T-helper 2 cell (primary cell): Measurements from ENCODE around the gene PVALEF.

Experiments used
- DNase-seq, 5 experiments: peaks; one replicate each; pipeline versions ENCODE4 v3.0.0 to v3.0.0-alpha.2; 2012 to 2022

The PVALEF gene

DNA sequence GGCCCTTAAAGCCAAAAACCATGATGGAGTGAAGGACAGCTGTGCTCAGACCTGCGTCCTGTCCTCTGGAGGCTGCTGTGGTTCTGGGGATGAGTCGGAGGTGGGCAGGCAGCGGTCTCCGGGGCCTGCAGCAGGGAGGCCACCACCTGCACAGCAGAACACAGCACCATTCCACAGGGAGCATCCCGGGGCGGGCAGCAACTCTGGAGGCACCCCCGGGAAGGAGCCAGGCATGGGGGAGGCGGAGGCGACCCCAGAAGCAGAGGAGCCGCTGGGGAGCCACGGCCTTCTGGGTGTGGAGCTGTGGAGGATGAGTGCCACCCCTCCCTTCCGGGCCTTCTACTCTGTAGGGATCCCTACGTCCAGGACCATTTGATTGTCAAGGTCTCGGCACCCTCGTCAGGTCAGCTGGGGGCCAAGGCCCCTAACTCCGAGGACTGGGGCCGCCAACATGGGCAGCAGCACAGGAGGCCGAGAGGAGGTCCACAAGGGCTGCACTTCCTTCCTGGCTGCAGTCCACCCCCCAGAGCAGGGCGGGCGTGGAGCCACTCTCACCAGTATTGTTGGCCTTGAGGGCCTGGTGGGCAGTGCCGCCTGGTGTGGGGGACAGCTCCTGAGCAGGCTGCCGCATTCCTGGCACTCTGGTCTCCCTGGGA lies 33.6 kb downstream of the PVALEF start:
- DNase-seq, result no peak

DNA sequence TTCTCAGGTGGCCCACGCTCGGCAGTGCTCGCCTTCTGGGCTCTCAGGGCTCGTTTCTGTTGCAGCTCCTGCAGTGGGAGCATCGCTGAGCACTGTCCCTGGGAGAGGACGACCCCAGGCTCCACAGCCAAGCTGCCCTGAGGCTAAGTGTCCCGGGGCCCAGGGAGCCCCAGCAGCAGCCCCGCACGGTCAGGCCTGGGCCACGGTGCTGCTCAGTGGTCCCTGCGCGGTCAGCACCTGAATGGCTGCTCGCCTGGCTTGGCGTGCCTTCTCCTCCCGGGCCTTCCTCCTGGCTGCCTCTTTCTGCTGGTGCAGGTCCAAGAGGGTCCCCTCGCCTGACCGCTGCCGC lies 34.1 kb downstream of the PVALEF start:
- no peak for DNase-seq

DNA sequence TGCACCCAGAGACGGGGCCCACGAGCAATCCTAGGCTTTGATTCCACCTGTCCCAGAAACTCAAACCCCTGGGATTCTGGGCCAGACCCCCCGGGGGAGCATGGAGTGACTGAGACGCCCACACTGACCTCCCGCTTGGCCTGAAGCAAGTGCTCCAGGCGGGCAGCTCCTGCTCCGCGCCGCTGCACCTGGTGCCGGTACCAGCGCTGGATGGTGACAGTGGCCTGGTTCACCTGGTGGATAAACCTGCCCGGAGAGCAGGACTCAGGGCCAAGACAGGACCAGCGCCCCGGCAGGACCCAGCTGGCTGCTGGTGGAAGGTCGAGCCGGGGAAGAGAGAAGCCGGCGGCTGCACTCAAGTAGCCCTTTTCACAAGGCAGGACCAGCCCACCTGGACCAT lies 34.9 kb downstream of the PVALEF start:
- DNase-seq, result no peak

DNA sequence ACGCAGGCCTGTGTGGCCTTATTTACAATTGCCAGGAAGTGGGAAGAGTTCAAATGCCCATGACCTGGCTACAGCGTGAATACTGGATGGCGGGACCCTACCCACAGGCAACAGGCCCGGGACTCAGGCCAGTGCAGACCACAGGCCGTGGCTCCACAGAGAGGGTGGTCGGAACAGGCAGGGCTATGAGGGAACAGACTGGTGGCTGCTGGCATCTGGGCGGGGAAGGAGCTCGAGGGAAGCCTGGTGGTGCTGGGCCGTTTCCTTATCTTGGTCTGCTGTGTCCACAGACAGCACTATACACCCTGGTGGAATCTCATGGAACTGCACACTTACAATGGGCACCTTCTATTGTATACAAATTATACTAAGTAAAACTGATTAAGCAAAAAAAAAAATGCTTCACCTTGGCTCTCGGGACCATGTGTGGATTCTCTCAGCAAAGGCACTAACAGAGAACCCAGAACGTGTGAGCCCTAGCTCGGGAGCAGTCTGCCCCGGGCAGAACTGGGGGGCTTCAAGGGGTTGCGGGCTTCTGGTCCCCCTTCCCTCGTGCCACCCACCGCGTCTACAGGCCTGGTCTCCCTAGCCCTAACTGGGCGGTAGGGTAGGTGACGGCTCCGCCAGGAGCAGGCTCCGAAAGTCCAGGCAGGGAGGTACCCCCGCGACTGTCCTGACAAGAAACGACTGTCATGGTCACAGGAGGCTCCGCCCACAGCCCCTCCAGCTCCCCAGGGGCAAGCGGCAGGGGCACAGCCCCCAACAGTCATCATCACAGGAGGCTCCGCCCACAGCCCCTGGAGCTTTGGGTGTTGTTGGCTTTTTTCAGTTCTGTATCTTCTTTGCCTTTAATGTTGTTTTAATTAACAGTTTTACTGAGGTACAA lies 35.6 kb downstream of the PVALEF start:
- peak in 1 of 5 experiments; percentile 44 for DNase-seq

DNA sequence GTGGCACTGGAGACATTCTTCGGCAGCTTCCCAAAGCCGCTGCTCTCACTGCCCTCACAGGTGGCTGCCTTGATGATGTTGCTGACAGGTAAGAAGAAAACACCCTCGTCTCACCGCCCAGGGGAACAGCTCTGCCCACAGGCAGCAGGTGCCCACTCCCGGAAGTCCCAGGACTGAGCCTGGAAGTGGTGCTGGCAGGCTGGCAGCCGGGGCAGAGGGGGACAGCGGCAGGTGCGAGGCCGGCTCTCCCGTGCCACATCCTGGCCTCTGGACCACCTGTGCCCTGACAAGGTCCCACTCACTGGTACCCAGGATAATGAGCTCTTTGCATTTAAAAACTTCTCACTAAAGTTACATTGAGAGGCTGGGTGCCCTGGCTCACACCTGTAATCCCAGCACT lies 37.0 kb downstream of the PVALEF start:
- no peak for DNase-seq

DNA sequence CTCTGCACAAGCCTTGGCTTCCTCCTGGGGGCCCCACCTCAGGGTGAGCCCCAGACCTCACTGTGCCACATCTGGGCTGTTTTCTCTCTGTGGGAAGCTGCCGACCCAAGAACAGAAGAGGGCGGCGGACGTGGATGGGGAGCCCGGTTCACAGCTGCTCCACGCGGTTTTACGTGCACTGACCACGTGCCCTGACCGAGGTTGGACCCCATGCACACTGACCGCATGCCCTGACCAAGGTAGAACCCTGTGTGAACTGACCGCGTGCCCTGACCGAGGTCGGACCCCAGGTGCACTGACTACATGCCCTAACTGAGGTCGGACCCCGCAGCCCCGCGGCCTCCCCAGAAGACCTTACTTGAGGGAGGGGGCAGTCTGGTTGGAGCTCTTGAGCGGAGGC lies 37.8 kb downstream of the PVALEF start:
- DNase-seq, result no peak

DNA sequence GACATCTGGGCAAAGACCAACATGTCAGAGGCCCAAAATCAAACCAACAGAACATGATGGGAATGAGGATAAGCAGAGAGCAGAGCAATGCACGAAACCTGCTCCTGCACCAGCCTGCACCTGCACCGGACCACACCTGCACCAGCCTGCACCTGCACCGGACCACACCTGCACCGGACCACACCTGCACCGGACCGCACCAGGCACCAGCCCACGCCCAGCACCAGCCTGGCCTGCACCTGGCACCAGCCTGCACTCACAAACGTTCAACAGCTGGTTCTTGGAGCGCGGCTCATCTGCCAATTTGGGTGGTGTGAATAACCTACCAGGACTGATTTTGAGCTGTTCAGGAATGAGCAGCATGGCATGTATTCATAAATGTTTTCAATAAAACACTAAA lies 39.3 kb downstream of the PVALEF start:
- DNase-seq, result no peak

DNA sequence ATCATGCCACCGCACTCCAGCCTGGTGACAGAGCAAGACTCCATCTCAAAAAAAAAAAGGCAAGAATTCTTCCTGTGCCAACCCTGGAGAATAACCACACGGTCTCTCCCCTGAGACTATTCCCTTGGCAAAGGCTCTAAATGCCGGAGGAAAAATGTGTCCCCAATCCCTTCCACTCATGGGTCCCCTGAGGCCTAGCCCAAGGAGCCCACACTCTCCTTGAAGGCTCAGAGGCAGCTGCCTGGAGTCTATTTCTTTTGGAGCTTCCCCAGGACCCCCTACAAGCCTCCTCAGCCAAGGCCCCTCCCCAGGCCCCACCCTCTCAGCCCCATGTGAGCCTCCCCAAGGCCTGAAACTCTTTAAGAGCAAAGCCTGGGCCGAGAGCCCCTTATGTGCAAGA lies 40.9 kb downstream of the PVALEF start:
- DNase-seq, result no peak

DNA sequence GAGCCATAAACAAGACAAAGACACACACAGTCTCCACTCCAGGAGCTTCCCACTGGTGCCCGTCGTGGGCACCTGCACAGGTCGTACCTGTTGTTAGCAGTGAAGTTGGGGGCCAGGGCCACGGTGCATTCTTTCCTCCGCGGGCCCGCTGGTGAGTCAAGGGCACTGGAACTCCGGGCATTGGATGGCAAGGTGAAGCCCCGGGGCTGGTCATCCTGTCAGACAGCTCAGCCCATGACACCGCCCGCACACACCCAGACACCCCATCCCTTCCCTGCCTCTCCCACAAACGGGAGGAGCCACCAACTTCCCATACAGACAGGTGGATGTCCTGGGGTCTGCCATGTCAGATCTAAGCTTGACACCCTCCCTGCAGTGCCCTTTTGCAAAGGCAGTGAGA lies 41.4 kb downstream of the PVALEF start:
- no peak for DNase-seq

DNA sequence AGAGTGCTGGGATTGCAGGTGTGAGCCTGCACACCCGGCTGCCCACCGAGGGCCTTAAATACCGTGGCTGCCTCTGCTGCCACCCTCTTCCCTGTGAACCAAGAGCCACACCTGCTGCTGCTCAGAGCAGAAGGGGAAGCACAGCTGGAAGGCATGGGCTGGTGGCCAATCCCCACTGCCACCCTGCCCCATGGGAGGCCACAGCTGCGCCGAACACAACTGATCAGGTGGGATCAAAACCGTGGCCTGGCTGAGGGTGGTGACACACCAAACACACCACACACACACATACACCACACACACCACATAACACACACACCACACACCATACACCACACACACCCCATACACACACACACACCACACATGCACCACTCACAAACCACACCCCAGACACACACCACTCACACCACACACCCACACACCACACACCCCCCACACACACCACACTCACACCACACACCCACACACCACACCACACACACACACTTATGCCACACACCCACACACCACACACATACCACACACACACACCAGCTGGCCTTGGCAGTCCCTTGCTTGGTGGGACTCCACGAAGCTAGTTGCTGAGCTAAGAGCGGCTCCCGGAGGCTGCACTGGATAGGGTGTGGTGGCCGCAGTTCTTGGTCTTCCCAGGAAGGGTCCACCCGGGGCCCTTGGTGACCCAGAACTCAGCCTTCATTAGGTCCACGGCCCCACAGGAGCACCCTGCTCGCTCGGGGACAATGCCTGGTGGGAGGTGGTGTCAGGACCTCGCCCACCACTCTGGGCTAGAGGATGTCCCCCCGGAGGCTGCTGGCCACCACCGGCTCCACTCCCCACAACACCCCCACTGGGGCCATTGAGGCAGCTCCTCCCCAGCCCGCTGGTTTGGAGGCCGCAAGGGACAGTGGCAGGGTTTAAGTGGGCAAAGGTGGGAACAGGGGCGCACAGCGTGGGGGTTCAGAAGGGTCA lies 42.6 kb downstream of the PVALEF start:
- DNase-seq, result peak in 1 of 5 experiments; percentile 33

DNA sequence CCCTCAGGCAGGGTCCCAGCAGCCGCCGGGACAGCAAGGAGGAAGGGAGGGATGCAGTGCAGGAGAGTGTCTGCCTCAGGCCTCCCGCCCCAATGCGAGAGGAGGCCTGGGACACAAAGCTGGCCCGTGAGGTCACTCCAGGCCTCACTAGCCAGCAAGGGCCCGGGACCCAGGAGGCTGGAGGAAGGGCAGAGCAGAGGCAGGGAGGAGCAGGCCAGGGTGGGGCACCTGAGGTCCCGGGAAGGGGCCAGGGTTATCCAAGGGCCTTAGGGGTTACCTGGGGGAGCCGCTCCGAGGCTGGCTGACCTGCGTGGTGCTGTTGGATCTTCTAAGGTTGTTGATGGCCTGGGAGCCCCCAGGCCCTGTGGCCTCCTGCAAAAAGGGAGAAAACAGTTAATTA lies 43.3 kb downstream of the PVALEF start:
- no peak for DNase-seq

DNA sequence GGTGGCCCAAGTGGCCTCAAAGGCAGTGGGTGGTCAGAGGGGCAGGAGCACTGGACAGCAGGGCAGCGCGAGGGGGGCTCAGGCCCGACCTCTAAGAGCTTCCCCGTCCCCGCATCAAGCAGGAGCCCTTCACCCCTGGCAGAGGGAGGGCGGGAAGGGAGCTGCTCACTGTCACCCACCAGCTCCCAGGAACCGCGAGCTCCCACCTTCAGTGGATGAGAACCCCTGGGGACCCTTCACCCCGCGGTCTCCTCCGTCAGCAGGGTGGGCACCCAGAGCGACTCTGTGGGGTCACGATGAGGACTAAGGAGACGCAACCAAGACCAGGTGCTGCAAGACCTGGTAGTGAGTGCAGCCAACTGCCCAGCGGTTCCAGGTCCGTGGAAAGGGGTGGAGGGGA lies 43.8 kb downstream of the PVALEF start:
- DNase-seq, result no peak

DNA sequence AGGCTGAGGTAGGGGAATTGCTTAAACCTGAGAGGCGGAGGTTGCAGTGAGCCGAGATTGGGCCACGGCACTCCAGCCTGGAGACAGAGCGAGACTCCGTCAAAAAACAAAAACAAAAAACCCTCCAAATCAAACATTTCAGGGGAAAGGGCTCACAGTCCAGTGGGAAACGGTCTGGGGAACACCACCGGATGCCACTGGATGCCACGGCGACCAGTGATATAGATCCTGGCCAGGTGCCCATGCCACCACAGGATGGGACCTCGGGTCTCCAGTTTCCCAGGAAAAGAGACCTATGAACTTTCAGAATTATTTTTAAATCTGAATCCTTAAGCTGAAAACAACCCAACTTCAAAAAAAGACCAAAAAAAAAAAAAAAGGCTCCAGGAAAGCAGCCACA lies 45.2 kb downstream of the PVALEF start:
- no peak for DNase-seq

DNA sequence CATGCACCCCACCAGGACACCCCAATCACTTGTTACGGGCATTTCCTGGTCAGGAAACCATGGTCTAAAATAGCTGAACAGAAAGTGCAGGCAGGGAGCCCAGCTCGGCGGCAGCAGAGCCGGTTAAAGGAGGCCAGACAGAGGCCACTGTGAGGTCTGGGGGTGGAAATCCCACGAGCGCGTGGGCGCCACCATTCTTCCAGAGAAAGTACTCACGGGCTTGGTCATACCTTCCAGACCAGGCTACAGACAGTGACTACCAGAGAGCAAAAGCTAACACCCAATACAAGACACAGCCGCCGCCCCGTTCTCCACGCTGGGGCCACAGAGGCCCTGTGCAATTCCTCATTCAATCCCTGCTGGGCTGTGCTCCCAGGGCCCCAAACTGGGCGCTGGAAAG lies 45.6 kb downstream of the PVALEF start:
- DNase-seq, result no peak

DNA sequence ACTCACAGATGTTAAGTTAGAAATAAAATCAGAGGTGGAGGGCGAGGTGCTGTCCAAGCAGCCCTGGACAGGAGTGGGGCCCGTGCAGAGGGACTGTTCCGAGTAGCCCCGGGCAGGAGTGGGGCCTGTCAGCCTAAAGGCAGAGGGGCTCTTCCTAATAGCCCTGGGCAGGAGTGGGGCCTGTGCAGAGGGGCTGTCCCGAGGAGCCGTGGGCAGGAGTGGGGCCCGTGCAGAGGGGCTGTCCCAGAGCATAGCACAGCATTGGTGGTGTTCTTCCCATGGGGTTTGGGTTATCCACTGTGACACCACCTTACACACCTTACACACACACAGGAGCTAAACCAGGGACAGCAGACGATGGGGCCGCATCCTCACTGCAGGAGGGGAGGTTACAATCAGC lies 47.1 kb downstream of the PVALEF start:
- no peak for DNase-seq

DNA sequence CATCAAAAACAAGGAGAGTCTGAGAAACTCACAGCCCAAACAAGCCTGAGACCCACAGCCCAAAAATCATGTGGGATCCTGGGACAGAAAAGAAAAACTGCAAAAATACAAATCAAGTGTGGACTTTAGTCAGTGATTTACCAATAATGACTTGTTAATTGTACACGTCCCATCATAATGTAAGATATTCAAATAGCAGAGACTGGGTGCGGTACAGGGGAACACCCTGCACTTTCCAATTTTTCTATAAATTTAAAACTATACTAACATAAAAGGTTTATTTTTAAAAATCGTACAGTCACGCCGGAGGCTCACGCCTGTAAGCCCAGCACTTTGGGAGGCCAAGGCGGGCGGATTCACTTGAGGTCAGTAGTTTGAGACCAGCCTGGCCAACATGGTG lies 48.7 kb downstream of the PVALEF start:
- no peak for DNase-seq

DNA sequence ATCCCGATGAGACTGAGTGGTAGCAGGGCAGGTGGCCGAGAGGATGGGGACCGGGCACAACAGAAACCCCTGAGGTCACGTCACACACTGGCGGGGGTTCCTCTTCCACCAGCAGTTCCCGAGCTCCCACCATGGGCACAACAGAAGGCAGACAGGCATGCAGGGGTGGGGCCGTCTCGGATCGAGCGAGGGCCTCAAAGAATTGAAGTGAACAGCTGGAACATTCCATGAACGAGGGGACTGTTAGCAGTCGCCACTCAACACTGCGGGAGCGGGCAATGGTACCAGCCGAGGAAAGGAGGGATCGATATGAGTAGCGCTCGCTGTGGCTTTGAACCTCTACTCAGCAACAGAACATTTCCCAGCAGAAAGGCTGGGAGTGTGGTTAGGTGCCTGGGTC lies 52.2 kb downstream of the PVALEF start:
- DNase-seq, result no peak

DNA sequence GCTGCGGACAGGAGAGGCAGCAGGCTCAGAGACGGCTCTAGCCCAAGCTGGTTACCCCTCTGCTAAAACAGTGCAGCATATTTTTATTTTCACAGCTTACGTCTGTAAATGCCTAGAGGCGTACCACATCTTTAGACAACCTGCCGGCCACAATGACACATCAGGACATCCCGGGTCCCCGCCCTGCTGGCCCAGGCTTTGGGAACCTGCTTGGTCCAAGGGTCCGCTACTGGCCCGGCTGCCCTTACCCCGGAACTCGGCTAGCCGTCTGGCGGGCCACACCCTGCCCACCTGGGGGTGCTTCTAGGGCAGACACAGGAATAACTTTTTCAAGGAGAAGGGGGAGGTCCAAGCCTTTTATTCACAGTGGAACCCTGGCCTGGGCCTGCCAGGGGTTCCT lies 53.2 kb downstream of the PVALEF start:
- DNase-seq, result no peak

DNA sequence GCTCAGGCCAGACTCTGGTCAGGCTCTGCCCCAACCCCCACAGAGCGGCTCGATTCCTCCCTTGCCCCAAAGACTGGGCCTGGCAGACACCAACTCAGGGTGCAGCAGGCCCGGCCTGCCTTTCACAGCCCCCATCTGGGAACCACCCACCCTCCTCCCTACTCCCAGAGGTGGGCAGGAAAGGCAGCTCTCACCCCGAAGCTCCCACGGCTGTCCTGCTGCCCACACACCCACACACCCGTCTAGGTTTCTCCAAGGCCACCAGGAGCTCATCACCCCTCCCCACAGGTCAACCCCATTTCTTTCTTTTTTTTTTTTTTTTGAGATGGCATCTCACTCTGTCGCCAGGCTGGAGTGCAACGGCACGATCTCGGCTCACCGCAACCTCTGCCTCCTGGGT lies 53.7 kb downstream of the PVALEF start:
- DNase-seq, result no peak

DNA sequence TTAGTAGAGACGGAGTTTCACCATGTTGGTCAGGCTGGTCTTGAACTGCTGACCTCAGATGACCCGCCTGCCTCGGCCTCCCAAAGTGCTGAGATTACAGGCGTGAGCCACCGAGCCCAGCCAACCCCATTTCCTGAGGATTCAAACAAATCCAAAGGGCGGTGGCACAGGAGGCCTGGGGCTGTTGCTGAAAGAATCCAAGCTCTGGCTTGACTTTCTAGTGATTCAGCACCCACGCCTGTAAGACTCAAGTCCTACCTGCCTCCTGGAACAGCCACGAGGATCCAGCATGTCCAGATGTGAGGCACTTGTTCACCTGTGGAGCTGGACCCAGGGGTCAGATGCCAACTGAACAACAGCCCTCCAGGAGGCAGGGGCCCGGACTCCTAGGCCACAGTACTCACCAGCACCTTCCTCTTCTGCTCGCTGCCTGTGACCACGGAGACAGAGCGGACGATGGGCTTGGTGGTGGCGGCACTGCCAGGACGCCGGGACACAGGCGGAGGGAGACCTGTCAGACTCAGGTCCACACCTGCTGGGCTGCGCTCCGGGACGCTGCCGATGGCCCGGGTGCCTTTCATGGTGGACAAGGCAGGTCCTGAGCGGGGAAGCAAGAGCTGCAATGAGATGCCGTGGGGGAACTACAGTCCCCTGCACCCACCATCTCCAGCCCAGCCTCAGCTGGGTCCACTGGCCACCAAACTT lies 54.3 kb downstream of the PVALEF start:
- no peak for DNase-seq

DNA sequence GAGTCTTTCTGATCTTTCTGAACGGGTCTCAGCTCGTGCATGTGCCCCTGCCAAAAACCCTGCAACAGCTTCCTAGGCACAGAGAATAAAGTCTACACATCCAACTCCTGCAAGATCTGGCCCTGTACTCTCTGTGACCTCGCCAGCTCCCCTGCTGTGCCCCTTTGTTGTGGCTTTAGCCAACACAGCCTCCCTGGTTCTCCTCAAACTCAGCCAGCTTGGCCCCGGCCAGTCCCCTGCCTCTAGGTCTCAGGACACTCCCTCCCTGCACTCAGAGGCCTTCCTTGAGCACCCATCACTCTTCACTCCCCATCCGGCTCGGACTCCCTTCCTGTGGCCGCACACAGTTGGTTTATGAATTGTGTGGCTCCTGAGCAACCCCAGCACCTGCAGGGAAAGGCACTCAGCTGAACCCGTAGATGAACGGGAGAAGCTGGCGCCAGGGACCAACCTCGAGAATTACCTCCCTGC lies 56.1 kb downstream of the PVALEF start:
- no peak for DNase-seq

DNA sequence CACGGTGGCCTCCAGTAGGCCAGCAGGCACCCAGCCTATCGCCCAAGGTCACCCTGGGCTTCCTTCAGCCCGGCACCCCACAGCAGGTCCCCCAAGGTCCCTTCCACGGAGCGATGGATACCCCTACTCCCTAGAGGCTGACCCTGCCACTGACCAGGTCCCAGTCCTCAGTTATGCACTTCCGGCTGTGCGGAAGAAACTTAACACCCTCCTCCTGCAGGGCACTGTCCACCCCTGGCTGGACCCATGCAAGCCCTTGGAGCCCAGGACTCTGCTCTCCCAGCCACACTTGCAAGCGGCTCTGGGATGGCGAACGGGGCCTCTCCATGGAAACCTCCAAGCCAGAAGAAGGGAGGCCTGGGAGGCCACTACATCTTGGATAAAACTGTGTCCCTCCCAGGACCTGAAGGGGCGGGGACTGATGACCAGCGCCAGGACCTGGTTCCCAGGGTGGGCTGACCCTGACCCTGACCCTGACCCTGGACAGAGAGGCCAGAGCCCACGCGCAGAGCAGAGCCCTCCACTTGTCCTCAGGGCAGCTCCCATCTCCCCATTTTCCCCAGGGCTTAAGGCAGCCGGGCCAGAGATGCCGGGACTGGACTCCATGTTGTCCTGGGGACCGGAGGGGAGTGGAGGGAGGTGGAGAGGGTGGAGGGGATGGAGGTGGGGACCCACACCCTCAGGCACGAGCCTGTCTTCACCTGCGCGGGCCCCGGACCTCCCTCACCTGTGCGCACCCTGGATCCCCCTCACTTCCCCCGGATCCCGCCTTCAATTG lies 56.7 kb downstream of the PVALEF start:
- DNase-seq, result no peak
